ENCODE results near the gene IL37.

GRCh38 chr2:112877423-112877822, 33.5 kb upstream of the IL37 start:
- TF ChIP-seq CTCF (IDR thresholded peaks at IDR 0.05; ENCODE audit: low read depth, low read length, poor library complexity, severe bottlenecking), result no peak
- no peak for TF ChIP-seq EZH2phosphoT487 (IDR thresholded peaks at IDR 0.05; ENCODE audit: borderline replicate concordance, low read length)
